SK-N-SH treated with all-trans-retinoic acid at 6 μM for 48 hours (cell line): ENCODE measurements around the gene CCL27.

Experiments used
- ATAC-seq: fragments of 200-7000 bp; cut with Tn5 transposase; 3 replicates; pipeline ENCODE4 v1.9.1; 2020; ENCODE audit warnings: mild to moderate bottlenecking, moderate library complexity
- ARNTL ChIP-seq: fragments of 450-650 bp; formaldehyde crosslinking; IDR thresholded peaks from 2 replicates; pipeline ENCODE4 v1.5.0; 2020; ENCODE audit warnings: low read depth, mild to moderate bottlenecking, moderate library complexity, borderline replicate concordance
- CREB5 ChIP-seq: fragments of 250-450 bp; sonication (Bioruptor Pico); IDR thresholded peaks from 2 replicates; pipeline ENCODE4 v1.5.1; 2020; ENCODE audit warnings: low read depth, mild to moderate bottlenecking, moderate library complexity
- CSRNP3 ChIP-seq: fragments of 250-450 bp; sonication (Bioruptor Pico); IDR thresholded peaks from 2 replicates; pipeline ENCODE4 v1.5.1; 2021; ENCODE audit warnings: mild to moderate bottlenecking, moderate library complexity
- ESRRG ChIP-seq: fragments of 250-450 bp; sonication (Bioruptor Pico); IDR thresholded peaks from 2 replicates; pipeline ENCODE4 v1.6.1; 2021; ENCODE audit warnings: mild to moderate bottlenecking
- GLIS3 ChIP-seq: fragments of 250-450 bp; sonication (Bioruptor Pico); IDR thresholded peaks from 2 replicates; pipeline ENCODE4 v1.5.0; 2020; ENCODE audit warnings: mild to moderate bottlenecking, moderate library complexity
- PATZ1 ChIP-seq: fragments of 250-450 bp; sonication (Bioruptor Pico); IDR thresholded peaks from 2 replicates; pipeline ENCODE4 v1.8.0; 2020; ENCODE audit warnings: mild to moderate bottlenecking, moderate library complexity, borderline replicate concordance
- POU6F1 ChIP-seq: fragments of 250-450 bp; sonication (Bioruptor Pico); IDR thresholded peaks from 2 replicates; pipeline ENCODE4 v1.8.0; 2021; ENCODE audit warnings: low read depth, mild to moderate bottlenecking, moderate library complexity, borderline replicate concordance
- SNAI2 ChIP-seq: fragments of 250-450 bp; sonication (Bioruptor Pico); IDR thresholded peaks from 2 replicates; pipeline ENCODE4 v1.5.0; 2020; ENCODE audit warnings: mild to moderate bottlenecking, moderate library complexity
- TCF4 ChIP-seq: fragments of 250-450 bp; sonication (Bioruptor Pico); IDR thresholded peaks from 2 replicates; pipeline ENCODE4 v1.8.0; 2021; ENCODE audit warnings: mild to moderate bottlenecking, moderate library complexity, borderline replicate concordance
- TOX ChIP-seq: fragments of 250-450 bp; sonication (Bioruptor Pico); IDR thresholded peaks from 2 replicates; pipeline ENCODE4 v1.8.0; 2021; ENCODE audit warnings: mild to moderate bottlenecking, moderate library complexity, borderline replicate concordance
- TSHZ2 ChIP-seq: fragments of 250-450 bp; sonication (Bioruptor Pico); IDR thresholded peaks from 2 replicates; pipeline ENCODE4 v1.5.0; 2020; ENCODE audit warnings: mild to moderate bottlenecking, moderate library complexity
- ZFP3 ChIP-seq: fragments of 250-450 bp; sonication (Bioruptor Pico); IDR thresholded peaks from 2 replicates; pipeline ENCODE4 v1.5.0; 2020; ENCODE audit warnings: mild to moderate bottlenecking, moderate library complexity
- ZFP30 ChIP-seq: fragments of 450-650 bp; formaldehyde crosslinking; IDR thresholded peaks from 2 replicates; pipeline ENCODE4 v1.5.0; 2022; ENCODE audit warnings: mild to moderate bottlenecking, moderate library complexity
- ZNF565 ChIP-seq: fragments of 450-650 bp; formaldehyde crosslinking; conservative IDR thresholded peaks from 2 replicates; pipeline ENCODE4 v1.5.0; 2020; ENCODE audit warnings: low read depth, mild to moderate bottlenecking, moderate library complexity
- ZNF70 ChIP-seq: fragments of 450-650 bp; formaldehyde crosslinking; IDR thresholded peaks from 2 replicates; pipeline ENCODE4 v1.5.0; 2020; ENCODE audit warnings: mild to moderate bottlenecking, moderate library complexity
- ZNF8 ChIP-seq: fragments of 450-650 bp; formaldehyde crosslinking; IDR thresholded peaks from 2 replicates; pipeline ENCODE4 v1.5.0; 2020; ENCODE audit warnings: mild to moderate bottlenecking, moderate library complexity

The CCL27 gene

GRCh38 chr9:34647651-34648050 is 14.8 kb downstream of the CCL27 start (continued):
- TF ChIP-seq POU6F1 (CRISPR knock-in tag), result no peak
- TF ChIP-seq PATZ1 (CRISPR knock-in tag), result no peak

- no peak for TF ChIP-seq ZFP30 (CRISPR knock-in tag)
- no peak; the same call in 1 of the 2 replicates for TF ChIP-seq ZFP3 (CRISPR knock-in tag)
- no peak for TF ChIP-seq ZNF70 (CRISPR knock-in tag)
- ATAC-seq, result peak; percentile 43
Observed at GRCh38 chr9:34647084-34647403, 15.4 kb downstream of the CCL27 start.

GRCh38 chr9:34646211-34647083 is 16.0 kb downstream of the CCL27 start, which contains the start of gene GALT:
Gene GALT, plus strand, starts transcription at chr9:34646675. Its CDS starts 30 bp downstream, at chr9:34646705.
- no peak for TF ChIP-seq ARNTL (CRISPR knock-in tag)
- 0 out of 2 replicates have a peak, but pooled peaks have one; percentile 52 for TF ChIP-seq TSHZ2 (CRISPR knock-in tag)
- TF ChIP-seq ZFP3 (CRISPR knock-in tag), result peak; percentile 70
- ATAC-seq, result peak; percentile 93

GRCh38 chr9:34644766-34645314 is 17.6 kb downstream of the CCL27 start:
- ATAC-seq, result no peak
- TF ChIP-seq CSRNP3 (CRISPR knock-in tag), result no peak

- ATAC-seq, result no peak
- TF ChIP-seq TSHZ2 (CRISPR knock-in tag) (no peak), POU6F1 (CRISPR knock-in tag) (no peak), CREB5 (CRISPR knock-in tag) (no peak), ZFP3 (CRISPR knock-in tag) (no peak), TCF4 (no peak), ZNF8 (CRISPR knock-in tag) (no peak), ESRRG (CRISPR knock-in tag) (no peak), SNAI2 (CRISPR knock-in tag) (no peak), ZFP30 (CRISPR knock-in tag) (no peak), TOX (CRISPR knock-in tag) (no peak), GLIS3 (CRISPR knock-in tag) (no peak), ZNF565 (CRISPR knock-in tag) (no peak), ARNTL (CRISPR knock-in tag) (no peak)
Observed at GRCh38 chr9:34642679-34643078, 19.8 kb downstream of the CCL27 start.
